ENCODE data around the gene RBM8A. TPM values are rescaled to one million over a fixed set of nuclear protein-coding genes. Genes with fewer than 3 reads are reported as not detected.

RBM8A gene
- total and polyA plus RNA-seq, 4 donors: 48.8 to 66.2 (median 57.5) TPM

DNA sequence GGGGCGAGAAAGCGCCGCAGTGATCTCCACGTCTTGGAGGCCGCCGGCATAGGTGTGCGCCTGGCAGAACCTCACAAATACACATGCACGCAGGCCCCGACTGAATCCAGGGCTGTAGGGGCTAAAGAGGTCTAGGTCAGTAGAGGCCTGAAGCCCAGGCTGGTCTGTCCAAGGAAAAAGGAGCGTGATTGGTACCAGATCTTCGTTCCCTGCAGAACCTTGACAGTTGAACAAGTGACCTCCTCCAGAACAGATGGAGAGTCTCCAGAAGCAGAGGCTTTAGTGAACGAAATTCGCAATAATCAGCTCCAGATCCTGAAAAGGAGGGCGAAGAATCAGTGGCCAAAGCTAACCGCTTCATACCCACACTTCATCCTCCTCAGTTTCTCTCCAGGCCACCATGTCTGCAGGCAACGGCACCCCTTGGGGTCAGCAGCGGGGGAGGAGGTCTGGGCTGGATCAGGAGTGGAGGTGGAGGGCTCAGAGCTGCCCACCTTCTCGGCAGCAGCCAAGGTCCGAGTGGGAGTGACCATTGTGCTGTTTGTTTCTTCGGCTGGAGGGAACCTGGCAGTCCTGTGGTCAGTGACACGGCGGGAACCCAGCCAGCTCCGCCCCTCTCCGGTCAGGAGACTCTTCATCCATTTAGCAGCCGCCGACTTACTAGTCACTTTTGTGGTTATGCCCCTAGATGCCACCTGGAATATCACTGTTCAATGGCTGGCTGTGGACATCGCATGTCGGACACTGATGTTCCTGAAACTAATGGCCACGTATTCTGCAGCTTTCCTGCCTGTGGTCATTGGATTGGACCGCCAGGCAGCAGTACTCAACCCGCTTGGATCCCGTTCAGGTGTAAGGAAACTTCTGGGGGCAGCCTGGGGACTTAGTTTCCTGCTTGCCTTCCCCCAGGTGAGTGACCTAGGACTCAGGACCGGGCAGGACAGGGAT, 8.0 kb downstream of the RBM8A start:
- Histone ChIP-seq H3K4me1 (ENCODE audit: control insufficient read depth in 4 of 4, insufficient read depth in 4 of 4, low read length in 3 of 4) (peaks cover 8 to 25% (median 17%) of the 10 kb centered on the region in 4 donors), H3K9me3 (ENCODE audit: control insufficient read depth in 4 of 4, low read length in 3 of 4) (no peaks in the 10 kb centered on the region), H3K36me3 (ENCODE audit: control insufficient read depth in 4 of 4, insufficient read depth in 3 of 4, low read depth in 1 of 4, low read length in 3 of 4) (peaks cover 3 to 9% (median 4%) of the 10 kb centered on the region in 4 donors), H3K27me3 (ENCODE audit: control insufficient read depth in 4 of 4, insufficient read depth in 4 of 4, low read length in 3 of 4) (no peaks in the 10 kb centered on the region), H3K27ac (ENCODE audit: low read depth in 1 of 2, low read length in 2 of 2) (peak overlapping the region; percentile 66 to 93), H3K4me3 (ENCODE audit: low read depth in 1 of 3, low read length in 3 of 3) (peak overlapping the region; percentile 74 to 96 (median 95)), H3K9ac (ENCODE audit: low read depth in 1 of 2, low read length in 2 of 2) (peak overlapping the region; percentile 14 to 75)
- peak; percentile 68 for DNase-seq (ENCODE audit: low spot score)
- 2% methylated on average over 33 of the region's 33 CpGs for WGBS
- TF ChIP-seq TAF1 (conservative IDR thresholded peaks at IDR 0.05): no peak
- no peak for TF ChIP-seq HNF4A (conservative IDR thresholded peaks at IDR 0.05)
- no peak for TF ChIP-seq ZBTB33 (IDR thresholded peaks at IDR 0.05)
- TF ChIP-seq EGR1 (IDR thresholded peaks at IDR 0.05; ENCODE audit: low read depth in 2 of 2): no peak
- TF ChIP-seq, protein P1, sequence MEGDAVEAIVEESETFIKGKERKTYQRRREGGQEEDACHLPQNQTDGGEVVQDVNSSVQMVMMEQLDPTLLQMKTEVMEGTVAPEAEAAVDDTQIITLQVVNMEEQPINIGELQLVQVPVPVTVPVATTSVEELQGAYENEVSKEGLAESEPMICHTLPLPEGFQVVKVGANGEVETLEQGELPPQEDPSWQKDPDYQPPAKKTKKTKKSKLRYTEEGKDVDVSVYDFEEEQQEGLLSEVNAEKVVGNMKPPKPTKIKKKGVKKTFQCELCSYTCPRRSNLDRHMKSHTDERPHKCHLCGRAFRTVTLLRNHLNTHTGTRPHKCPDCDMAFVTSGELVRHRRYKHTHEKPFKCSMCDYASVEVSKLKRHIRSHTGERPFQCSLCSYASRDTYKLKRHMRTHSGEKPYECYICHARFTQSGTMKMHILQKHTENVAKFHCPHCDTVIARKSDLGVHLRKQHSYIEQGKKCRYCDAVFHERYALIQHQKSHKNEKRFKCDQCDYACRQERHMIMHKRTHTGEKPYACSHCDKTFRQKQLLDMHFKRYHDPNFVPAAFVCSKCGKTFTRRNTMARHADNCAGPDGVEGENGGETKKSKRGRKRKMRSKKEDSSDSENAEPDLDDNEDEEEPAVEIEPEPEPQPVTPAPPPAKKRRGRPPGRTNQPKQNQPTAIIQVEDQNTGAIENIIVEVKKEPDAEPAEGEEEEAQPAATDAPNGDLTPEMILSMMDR (IDR thresholded peaks at IDR 0.05; ENCODE audit: low read depth, low read length, missing input control): peak; percentile 6
- TF ChIP-seq FOXA1 (IDR thresholded peaks at IDR 0.05): no peak
- TF ChIP-seq NR2F2 (IDR thresholded peaks at IDR 0.05): no peak
- TF ChIP-seq RXRA (IDR thresholded peaks at IDR 0.05): peak in 1 of 2 donors; percentile 40
- TF ChIP-seq HNF4G (IDR thresholded peaks at IDR 0.05): no peak
- peak in 1 of 2 donors; percentile 31 for TF ChIP-seq RAD21 (IDR thresholded peaks at IDR 0.05)
- TF ChIP-seq MAX (IDR thresholded peaks at IDR 0.05): no peak
- TF ChIP-seq, protein P2, sequence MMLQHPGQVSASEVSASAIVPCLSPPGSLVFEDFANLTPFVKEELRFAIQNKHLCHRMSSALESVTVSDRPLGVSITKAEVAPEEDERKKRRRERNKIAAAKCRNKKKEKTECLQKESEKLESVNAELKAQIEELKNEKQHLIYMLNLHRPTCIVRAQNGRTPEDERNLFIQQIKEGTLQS (IDR thresholded peaks at IDR 0.05): no peak
- no peak for TF ChIP-seq FOXA2 (IDR thresholded peaks at IDR 0.05)
- TF ChIP-seq GABPA (IDR thresholded peaks at IDR 0.05 in 1 of 2, conservative IDR thresholded peaks at IDR 0.05 in 1 of 2): no peak
- TF ChIP-seq SP1 (IDR thresholded peaks at IDR 0.05): no peak
- peak; percentile 59 for TF ChIP-seq YY1 (IDR thresholded peaks at IDR 0.05)
- TF ChIP-seq, protein P3, sequence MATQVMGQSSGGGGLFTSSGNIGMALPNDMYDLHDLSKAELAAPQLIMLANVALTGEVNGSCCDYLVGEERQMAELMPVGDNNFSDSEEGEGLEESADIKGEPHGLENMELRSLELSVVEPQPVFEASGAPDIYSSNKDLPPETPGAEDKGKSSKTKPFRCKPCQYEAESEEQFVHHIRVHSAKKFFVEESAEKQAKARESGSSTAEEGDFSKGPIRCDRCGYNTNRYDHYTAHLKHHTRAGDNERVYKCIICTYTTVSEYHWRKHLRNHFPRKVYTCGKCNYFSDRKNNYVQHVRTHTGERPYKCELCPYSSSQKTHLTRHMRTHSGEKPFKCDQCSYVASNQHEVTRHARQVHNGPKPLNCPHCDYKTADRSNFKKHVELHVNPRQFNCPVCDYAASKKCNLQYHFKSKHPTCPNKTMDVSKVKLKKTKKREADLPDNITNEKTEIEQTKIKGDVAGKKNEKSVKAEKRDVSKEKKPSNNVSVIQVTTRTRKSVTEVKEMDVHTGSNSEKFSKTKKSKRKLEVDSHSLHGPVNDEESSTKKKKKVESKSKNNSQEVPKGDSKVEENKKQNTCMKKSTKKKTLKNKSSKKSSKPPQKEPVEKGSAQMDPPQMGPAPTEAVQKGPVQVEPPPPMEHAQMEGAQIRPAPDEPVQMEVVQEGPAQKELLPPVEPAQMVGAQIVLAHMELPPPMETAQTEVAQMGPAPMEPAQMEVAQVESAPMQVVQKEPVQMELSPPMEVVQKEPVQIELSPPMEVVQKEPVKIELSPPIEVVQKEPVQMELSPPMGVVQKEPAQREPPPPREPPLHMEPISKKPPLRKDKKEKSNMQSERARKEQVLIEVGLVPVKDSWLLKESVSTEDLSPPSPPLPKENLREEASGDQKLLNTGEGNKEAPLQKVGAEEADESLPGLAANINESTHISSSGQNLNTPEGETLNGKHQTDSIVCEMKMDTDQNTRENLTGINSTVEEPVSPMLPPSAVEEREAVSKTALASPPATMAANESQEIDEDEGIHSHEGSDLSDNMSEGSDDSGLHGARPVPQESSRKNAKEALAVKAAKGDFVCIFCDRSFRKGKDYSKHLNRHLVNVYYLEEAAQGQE (IDR thresholded peaks at IDR 0.05): no peak
